Upper lobe of left lung (tissue), 4 donors: ENCODE data around the gene POLE.

Source experiments
- CTCF ChIP-seq, 6 experiments: fragments of 450-650 bp in 4 of 6; fragments of 200-600 bp in 2 of 6; sonication (generic) in 2 of 6; IDR thresholded peaks; one replicate each; pipeline ENCODE4 v1.5.1; 2016 to 2019; ENCODE audit warnings: antibody characterized with exemption in 6 of 6
- EP300 ChIP-seq, 4 donors: sonication (generic); formaldehyde crosslinking; IDR thresholded peaks; one replicate each; pipeline ENCODE4 v1.5.1; 2017; ENCODE audit warnings: antibody characterized with exemption in 4 of 4, control low read depth in 2 of 4
- POLR2A ChIP-seq, 4 donors: fragments of 450-650 bp; IDR thresholded peaks; one replicate each; pipeline ENCODE4 v1.5.1; 2016 to 2017; ENCODE audit warnings: antibody characterized with exemption in 4 of 4, mild to moderate bottlenecking in 2 of 4
- POLR2AphosphoS5 ChIP-seq, 2 donors: sonication (generic); formaldehyde crosslinking; IDR thresholded peaks; one replicate each; pipeline ENCODE4 v1.5.1; 2017; ENCODE audit warnings: antibody characterized with exemption in 2 of 2

- no peak for TF ChIP-seq CTCF (IDR thresholded peaks at IDR 0.05)
- no peak for TF ChIP-seq POLR2AphosphoS5 (IDR thresholded peaks at IDR 0.05)
- no peak for TF ChIP-seq POLR2A (IDR thresholded peaks at IDR 0.05)
- TF ChIP-seq EP300 (IDR thresholded peaks at IDR 0.05): no peak
Observed at GRCh38 chr12:132717011-132717410, 29.9 kb upstream of the POLE start.
